ENCODE data around the gene QSER1. TPM values are rescaled to one million over a fixed set of nuclear protein-coding genes. Genes with fewer than 3 reads are reported as not detected.
"Not testable (repeated sequence)": the region's sequence is repeated elsewhere in the genome, so short reads cannot be mapped to it uniquely, and the experiment has no call there.

Gene QSER1
- total RNA-seq, 1 donor from 2014 or later: 22.7 TPM

GRCh38 chr11:32888384-32888710, 4.3 kb upstream of the QSER1 start:
- intact Hi-C loops (cut with DNase I); DNase-seq (ENCODE audit: low spot score): not testable (repeated sequence)

GRCh38 chr11:32888805-32889204, 3.8 kb upstream of the QSER1 start:
- no peak for DNase-seq (ENCODE audit: low spot score)
- intact Hi-C loops (cut with DNase I): no loop called here

- intact Hi-C loops (cut with DNase I): loop anchor here (5.0 kb wide), 1 partner anchor 146 kb away; the partner anchor contains the start of gene TCP11L1
- DNase-seq (ENCODE audit: low spot score): no peak
Observed at GRCh38 chr11:32890843-32891656, 1.6 kb upstream of the QSER1 start.

- intact Hi-C loops (cut with DNase I): loop anchor here (5.0 kb wide), 1 partner anchor 145 kb away; the partner anchor contains the start of gene TCP11L1
- no peak for DNase-seq (ENCODE audit: low spot score)
Observed at GRCh38 chr11:32891657-32892354, 805 bp upstream of the QSER1 start.

- intact Hi-C loops (cut with DNase I): loop anchor here (5.0 kb wide), 1 partner anchor 144 kb away; the partner anchor contains the start of gene TCP11L1
- no peak for DNase-seq (ENCODE audit: low spot score)
Observed at GRCh38 chr11:32893093-32893342, 407 bp downstream of the QSER1 start.

GRCh38 chr11:32893343-32894148, 935 bp downstream of the QSER1 start:
- DNase-seq (ENCODE audit: low spot score): no peak
- intact Hi-C loops (cut with DNase I): loop anchor here (5.0 kb wide), 1 partner anchor 144 kb away; the partner anchor contains the start of gene TCP11L1

GRCh38 chr11:32894149-32894827, 1.7 kb downstream of the QSER1 start:
- no peak for DNase-seq (ENCODE audit: low spot score)
- intact Hi-C loops (cut with DNase I): loop anchor here (5.0 kb wide), 1 partner anchor 143 kb away; the partner anchor contains the start of gene TCP11L1

- no peak for DNase-seq (ENCODE audit: low spot score)
- intact Hi-C loops (cut with DNase I): loop anchor here (5.0 kb wide), 1 partner anchor 142 kb away; the partner anchor contains the start of gene TCP11L1
Observed at GRCh38 chr11:32894921-32895320, 2.3 kb downstream of the QSER1 start.

- DNase-seq (ENCODE audit: low spot score): no peak
- intact Hi-C loops (cut with DNase I): no loop called here
Observed at GRCh38 chr11:32895471-32895870, 2.9 kb downstream of the QSER1 start.

GRCh38 chr11:32897103-32897502, 4.5 kb downstream of the QSER1 start:
- intact Hi-C loops (cut with DNase I): no loop called here
- no peak for DNase-seq (ENCODE audit: low spot score)

- intact Hi-C loops (cut with DNase I): no loop called here
- DNase-seq (ENCODE audit: low spot score): no peak
Observed at GRCh38 chr11:32899438-32899837, 6.8 kb downstream of the QSER1 start.

GRCh38 chr11:32902089-32902665, 9.6 kb downstream of the QSER1 start:
- no peak for DNase-seq (ENCODE audit: low spot score)
- intact Hi-C loops (cut with DNase I): no loop called here

- DNase-seq (ENCODE audit: low spot score): no peak
- intact Hi-C loops (cut with DNase I): no loop called here
Observed at GRCh38 chr11:32905028-32905667, 12.5 kb downstream of the QSER1 start.

GRCh38 chr11:32908619-32909018, 16.0 kb downstream of the QSER1 start:
- intact Hi-C loops (cut with DNase I): no loop called here

GRCh38 chr11:32911413-32911812, 18.8 kb downstream of the QSER1 start:
- DNase-seq (ENCODE audit: low spot score): no peak
- intact Hi-C loops (cut with DNase I): no loop called here

More at GRCh38 chr11:32908619-32909018, 16.0 kb downstream of the QSER1 start:
- no peak for DNase-seq (ENCODE audit: low spot score)

- DNase-seq (ENCODE audit: low spot score): no peak
- intact Hi-C loops (cut with DNase I): no loop called here
Observed at GRCh38 chr11:32913445-32913844, 20.8 kb downstream of the QSER1 start.

GRCh38 chr11:32916361-32916760, 23.8 kb downstream of the QSER1 start:
- intact Hi-C loops (cut with DNase I): no loop called here
- no peak for DNase-seq (ENCODE audit: low spot score)

- DNase-seq (ENCODE audit: low spot score): no peak
- intact Hi-C loops (cut with DNase I): no loop called here
Observed at GRCh38 chr11:32916994-32917393, 24.4 kb downstream of the QSER1 start.

- intact Hi-C loops (cut with DNase I): no loop called here
Observed at GRCh38 chr11:32918427-32918826, 25.8 kb downstream of the QSER1 start.

More at GRCh38 chr11:32918427-32918826, 25.8 kb downstream of the QSER1 start:
- no peak for DNase-seq (ENCODE audit: low spot score)

Measured in cardiac septum (tissue), 1 donor.